LNCaP clone FGC (cell line): ENCODE measurements around the gene TMCC3.
"Not testable (repeated sequence)": the region's sequence is repeated elsewhere in the genome, so short reads cannot be mapped to it uniquely, and the experiment has no call there.

Experiments
- DNase-seq: peaks from one replicate; pipeline ENCODE4 v3.0.0-alpha.2; 2011; ENCODE audit warnings: low read depth
- H3K4me3 ChIP-seq: 2 replicates; pipeline ENCODE4 v1.5.1; 2011; ENCODE audit warnings: mild to moderate bottlenecking, low read depth, low read length, control low read depth
- CTCF ChIP-seq: IDR thresholded peaks from 2 replicates; pipeline ENCODE4 v1.5.1; 2012; ENCODE audit warnings: mild to moderate bottlenecking; ENCODE audit not compliant: control insufficient read depth, insufficient read depth; ENCODE audit errors: extremely low read depth

The TMCC3 gene

GRCh38 chr12:94618995-94619695 is 31.2 kb downstream of the TMCC3 start:
- no peak for DNase-seq
- no peak overlapping the region for H3K4me3 ChIP-seq
- no peak for TF ChIP-seq CTCF

- no peak for DNase-seq
- TF ChIP-seq CTCF: no peak
- H3K4me3 ChIP-seq: no peak overlapping the region
Observed at GRCh38 chr12:94617101-94617500, 33.3 kb downstream of the TMCC3 start.

- no peak for TF ChIP-seq CTCF
- no peak for DNase-seq
- H3K4me3 ChIP-seq: no peak overlapping the region
Observed at GRCh38 chr12:94616203-94616729, 34.1 kb downstream of the TMCC3 start.

GRCh38 chr12:94615260-94616181 is 34.8 kb downstream of the TMCC3 start:
- no peak for DNase-seq
- H3K4me3 ChIP-seq: no peak overlapping the region
- no peak for TF ChIP-seq CTCF

GRCh38 chr12:94614288-94614721 is 36.1 kb downstream of the TMCC3 start:
- DNase-seq: no peak
- TF ChIP-seq CTCF: no peak
- no peak overlapping the region for H3K4me3 ChIP-seq

- no peak overlapping the region for H3K4me3 ChIP-seq
- DNase-seq: no peak
- no peak for TF ChIP-seq CTCF
Observed at GRCh38 chr12:94609917-94610443, 40.4 kb downstream of the TMCC3 start.

GRCh38 chr12:94606810-94607209 is 43.5 kb downstream of the TMCC3 start:
- not testable (repeated sequence) for DNase-seq, H3K4me3 ChIP-seq
